Stimulated activated CD4-positive, alpha-beta T cell treated with anti-CD3 and anti-CD28 coated beads, Interleukin-1b, Interleukin-23, amount 100 ng/mL, for 24 hours (primary cell): Measurements from ENCODE around the gene SLC6A3.

Source experiments
- DNase-seq, 4 experiments: peaks; one replicate each; pipeline ENCODE4 v3.0.0-alpha.2; 2020; ENCODE audit warnings: low read depth in 4 of 4, low spot score in 1 of 4

The SLC6A3 gene

DNA sequence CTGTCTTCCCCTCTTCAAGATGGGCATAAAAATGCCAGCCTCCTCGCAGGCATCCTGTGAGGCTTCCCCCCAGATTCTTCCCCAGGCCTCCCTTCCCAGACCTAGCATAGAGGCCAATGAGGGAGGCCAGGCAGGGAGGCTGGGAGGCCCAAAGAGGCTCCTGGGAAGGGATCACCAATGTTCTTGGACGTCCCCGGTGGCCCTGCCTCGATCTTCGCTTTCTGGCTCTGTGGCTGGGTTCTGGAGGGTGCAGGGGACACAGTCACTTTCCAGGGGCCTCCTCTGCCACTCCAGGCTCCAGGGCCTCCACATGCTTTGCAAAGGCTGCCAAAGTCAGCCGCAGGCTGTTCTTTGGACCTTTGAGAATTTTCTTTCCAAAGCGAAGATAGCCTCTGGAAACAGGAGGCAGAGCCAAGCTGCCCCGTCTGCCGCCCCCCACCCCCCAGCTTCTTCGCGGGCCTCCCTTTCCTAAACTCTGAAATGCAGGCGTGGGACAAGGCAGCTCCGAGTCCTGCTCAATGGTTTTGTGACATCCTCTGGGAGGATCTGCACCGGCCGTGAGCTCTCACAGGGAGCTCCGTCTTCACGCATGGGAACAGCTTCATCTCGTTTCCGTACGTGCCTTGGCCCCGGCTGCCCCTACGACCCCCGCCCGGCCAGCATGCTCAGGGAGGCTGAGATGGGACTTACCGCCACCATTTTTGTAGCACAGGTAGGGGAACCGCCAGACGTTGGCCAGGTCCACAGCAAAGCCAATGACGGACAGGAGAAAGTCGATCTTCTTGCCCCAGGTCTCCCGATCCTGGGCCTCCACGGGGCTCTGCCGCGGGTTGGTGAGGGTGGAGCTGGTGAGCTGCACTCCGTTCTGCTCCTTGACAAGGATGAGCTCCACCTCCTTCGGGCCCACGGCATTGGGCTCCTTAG is 2.8 kb downstream of the SLC6A3 start:
- no peak for DNase-seq

DNA sequence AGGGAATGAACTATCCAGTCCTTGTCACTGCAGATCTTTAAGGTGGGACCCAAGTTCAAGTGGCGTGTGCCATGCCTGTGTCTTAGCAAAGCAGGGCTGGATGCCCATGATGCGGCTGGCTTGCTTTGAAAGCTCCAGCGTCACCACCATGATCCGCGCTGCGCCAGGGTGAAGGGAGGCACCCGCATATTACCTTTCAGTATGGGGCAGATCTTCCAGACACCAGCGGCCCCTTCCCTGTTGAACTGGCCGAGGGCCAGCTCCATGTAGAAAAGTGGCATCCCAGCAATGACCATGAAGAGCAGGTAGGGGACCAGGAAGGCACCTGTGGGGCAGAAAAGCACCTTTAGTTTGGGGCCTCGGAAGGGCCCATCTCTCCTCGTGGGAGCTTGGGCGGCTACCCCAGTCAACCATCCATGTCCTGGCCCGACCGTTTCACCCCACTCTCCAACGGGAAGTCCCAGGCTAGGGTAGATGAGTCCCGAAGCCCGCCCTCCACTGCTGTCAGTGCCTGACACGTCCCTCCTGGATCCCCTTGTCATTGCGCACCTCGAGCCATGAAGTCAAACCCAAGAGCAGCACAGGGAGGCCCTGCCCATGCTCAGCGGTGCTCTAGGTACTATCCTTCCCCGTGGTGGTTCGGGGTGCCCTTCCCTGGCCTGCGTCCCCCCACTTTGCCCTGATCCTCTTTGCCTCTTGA is 3.9 kb downstream of the SLC6A3 start:
- DNase-seq, result no peak

DNA sequence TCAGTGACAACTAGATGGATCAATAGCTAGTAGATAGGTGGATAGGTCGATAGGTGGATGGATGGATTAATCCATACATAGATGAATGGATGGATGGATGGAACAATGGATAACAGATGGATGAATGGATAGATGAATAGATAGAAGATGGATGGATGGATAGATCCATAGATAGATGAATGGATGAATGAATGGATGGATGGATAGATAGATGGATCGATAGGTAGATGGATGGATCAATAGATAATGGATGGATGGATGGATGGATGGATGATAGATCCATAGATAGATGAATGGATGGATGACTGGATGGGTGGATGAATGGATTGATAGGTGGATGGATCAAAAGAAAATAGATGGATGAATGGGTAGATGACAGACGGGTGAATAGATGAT is 5.1 kb downstream of the SLC6A3 start:
- DNase-seq, result no peak

DNA sequence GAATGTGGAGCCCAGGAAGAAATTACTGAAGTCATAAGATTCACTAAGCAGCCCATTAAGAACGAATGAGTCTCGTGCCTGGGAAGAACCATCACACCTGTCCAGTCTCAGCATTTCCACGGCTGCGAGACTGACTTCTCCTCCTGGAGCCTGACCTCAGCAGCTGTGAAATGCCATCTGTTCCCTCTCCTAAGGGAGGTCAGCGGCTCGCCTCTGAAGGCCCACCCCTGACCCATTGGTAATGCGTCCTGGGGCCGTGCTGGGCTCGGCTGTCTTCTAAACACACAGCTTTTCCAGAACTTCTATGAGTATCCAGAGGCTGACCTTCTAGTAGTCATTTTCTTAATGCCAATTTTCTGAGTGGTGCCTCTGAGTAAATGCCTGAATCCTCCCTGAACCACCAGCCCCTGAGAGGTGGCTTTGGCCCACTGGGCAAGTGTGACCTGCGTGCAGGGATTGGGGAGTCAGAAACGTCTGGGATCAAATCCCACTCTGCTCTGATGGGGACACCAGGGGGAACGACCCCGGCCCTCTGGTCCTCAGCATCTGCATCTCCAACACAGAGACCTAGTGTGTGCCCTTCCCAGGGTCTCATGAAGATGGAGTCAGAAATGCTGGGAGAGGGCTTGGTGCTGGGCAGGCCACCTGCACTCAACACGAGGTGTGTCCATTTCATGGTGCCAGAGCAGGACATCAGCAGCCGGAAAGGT is 5.7 kb downstream of the SLC6A3 start:
- DNase-seq, result no peak

DNA sequence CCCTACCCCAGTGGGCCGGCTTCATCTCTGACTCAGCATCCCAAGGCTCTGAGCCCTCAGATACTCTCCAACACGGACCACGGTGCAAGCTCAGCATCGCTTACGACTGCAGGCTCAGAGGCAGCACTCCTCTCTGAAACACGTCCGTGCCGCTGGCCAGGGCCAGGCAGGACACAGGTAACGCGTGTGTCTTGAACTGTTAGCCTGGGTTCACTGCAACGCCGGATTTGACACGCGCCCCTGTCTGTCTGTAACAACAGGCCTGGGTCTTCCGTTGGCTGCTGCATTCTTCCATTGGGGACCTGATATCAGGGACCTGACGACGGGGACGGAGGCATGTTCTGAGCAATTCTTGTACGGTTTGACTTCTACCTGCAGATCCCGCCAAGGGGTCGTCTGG is 6.4 kb downstream of the SLC6A3 start:
- DNase-seq, result no peak

DNA sequence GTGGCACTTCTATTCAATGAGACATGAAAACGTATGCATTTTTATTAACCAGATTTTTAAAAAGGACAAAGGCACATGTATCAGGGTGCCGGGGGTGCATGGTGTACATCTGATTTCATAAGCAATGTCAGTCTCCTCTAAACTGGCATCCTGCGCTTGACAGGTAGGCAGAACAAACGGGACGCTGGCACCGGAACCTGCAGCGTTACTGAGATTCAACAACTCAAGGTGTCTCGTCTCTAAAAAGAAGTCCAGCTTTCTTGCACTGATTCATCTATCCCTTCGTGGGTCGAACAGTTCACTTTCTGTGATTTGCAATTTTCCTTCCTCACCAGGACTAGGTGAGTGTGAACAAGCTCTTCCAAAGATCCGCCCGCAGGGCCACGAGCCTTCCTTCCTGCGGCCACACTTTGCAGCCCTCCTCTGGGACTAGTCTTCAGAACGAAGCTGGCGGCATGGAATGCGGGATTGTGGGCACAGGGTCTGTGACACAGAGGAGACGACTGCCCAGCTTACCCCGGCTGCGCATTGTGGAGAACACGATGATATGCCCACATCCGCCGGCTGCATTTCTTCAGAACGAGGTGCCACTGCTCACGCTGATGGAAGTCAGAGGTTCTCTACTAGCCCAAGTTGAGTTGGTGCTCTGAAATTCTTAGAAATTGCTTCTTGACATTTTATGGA is 7.2 kb downstream of the SLC6A3 start:
- no peak for DNase-seq

DNA sequence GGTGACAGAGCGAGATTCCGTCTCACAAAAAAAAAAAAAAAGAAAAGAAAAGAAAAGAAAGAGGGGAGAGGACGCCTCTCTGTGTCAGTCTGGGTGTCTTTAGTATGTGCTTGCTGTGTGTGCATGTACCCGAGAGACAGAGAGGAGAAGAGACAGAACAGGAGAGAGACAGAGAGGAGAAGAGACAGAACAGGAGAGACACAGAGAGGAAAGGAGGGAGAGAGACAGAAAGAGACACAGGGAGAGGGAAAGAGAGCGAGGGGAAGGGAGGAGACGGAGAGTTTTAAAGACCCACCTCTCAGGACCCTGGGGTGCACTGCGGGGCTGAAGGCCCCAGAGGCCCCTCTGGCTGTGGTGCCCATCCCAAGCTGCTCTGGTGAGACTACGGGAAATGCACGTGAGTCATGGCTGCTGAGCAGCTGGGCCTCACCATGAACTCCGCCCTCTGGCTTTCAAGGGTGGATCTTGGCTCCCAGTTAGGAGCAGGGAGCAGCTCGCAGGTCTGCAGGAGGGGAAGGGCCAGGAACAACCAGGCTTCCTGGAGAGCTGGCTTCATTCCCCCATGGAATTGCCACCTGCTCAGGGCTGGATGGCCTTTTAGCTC is 7.9 kb downstream of the SLC6A3 start:
- DNase-seq, result no peak

DNA sequence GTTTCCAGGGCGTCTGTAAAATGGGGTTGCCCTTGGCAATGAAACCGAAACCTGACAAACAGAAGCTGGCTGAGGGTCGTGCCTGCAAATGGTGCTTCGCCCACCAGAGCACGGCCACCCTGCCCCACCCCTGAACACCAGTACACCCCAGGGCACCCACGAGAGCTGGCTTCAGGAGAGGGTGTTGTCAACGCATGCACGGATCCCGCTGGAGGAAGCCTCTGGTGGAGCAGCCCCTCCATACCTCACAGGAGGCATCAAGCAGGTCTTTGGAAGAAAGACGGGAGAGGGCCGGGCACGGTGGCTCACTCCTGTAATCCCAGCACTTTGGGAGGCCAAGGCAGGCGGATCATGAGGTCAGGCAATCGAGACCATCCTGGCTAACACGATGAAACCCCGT is 8.6 kb downstream of the SLC6A3 start:
- no peak for DNase-seq

DNA sequence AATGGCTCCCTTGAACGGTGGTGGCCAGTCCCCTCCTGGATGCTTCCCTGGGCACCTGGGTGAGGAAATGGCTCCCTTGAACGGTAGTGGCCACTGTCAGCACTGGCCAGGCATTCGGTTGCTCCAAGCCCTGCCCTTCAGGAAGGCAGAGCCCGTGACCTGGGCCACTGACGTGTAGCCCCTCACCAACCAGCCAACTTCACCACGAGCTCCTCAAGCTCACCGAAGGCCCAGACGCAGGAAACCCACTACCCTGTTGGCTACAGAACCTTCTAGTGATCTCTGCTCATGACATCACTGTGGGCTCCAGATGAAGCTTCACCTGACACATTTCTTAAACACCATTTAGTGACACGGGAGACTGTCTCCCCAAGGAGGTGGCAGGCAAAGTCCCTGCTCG is 9.2 kb downstream of the SLC6A3 start:
- DNase-seq, result no peak

DNA sequence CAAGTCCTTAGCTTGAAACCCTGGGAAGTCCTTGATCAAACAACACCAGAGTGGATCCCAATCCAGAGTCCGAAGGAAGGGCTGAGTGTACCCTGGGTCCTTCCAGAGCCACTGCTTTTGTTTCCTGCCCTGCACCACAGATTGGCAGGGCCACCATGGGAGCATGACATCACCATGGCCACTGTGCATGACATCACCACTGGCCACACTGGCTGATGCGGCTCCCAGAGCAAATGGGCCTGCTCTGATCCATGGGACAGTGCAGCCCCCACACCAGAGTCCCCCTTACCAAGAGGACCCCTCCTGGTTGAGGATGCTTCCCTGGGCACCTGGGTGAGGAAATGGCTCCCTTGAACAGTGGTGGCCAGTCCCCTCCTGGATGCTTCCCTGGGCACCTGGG is 9.9 kb downstream of the SLC6A3 start:
- DNase-seq, result no peak

DNA sequence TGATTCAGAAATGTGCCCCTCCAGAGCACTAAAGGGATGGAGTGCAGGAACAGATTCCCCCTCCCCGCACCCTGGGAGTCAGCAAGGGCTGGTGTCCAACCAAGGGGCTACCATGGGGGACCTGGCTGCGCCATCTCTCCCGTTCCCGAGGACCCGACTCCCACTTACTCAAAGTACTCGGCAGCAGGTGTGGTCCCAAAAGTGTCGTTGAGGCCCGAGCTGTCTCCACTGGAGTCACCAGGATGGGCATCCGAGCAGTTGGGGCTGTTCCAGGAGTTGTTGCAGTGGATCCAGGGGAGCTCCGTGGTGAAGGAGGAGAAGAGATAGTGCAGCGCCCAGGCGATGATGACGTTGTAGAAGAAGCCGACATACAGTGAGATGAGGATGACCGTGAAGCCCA is 12.9 kb downstream of the SLC6A3 start:
- no peak for DNase-seq

DNA sequence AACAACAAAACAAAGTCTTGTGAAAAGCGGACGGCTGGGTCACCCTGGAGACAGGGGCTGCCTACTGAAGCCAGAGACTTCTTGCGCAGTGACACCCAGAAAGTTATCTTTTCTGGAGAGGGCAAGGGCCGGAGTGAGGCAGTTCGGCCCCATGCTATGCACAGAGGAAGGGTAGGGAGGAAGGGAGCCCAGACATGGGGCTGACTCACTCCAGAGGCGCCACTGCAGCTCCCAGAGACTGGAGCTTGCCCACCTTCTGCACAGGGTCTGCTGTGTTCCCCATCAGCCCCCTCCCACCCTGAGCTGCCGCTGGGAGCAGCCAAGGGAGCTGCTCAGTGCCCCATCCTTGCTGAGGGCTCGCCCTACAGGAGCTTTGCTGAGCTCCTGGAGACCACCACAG is 13.3 kb downstream of the SLC6A3 start:
- no peak for DNase-seq

DNA sequence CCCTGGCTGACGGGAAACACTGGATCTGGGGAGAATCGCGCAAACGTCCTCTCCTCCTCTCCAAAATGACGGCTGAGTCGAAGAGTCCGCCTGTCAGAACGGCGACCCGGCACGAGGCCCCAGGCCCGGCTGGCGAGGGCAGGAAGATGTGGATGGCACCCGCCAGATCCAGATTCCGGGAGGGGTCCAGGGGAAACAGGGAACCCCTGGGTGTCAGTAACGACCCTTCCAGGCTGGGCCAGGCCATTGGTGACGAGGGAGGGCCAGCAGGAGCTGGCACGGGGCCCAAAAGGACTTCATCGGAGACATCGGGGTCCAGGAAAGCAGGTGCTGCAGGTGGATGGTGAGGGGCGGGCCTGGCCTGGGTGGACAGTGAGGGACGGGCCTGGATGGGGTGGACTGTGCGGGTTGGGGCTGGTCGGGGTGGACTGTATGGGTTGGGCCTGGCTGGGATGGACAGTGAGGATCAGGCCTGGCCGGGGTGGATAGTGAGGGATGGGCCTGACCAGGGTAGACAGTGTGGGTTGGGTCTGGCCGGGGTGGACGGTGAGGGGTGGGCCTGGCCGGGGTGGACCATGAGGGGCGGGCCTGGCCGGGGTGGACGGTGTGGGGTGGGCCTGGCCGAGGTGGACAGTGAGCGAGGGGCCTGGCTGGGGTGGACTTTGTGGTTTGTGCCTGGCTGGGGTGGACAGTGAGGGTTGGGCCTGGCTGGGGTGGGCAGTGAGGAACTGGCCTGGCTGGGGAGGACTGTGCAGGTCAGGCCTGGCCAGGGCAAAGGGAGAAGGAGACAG is 14.0 kb downstream of the SLC6A3 start:
- DNase-seq, result no peak

DNA sequence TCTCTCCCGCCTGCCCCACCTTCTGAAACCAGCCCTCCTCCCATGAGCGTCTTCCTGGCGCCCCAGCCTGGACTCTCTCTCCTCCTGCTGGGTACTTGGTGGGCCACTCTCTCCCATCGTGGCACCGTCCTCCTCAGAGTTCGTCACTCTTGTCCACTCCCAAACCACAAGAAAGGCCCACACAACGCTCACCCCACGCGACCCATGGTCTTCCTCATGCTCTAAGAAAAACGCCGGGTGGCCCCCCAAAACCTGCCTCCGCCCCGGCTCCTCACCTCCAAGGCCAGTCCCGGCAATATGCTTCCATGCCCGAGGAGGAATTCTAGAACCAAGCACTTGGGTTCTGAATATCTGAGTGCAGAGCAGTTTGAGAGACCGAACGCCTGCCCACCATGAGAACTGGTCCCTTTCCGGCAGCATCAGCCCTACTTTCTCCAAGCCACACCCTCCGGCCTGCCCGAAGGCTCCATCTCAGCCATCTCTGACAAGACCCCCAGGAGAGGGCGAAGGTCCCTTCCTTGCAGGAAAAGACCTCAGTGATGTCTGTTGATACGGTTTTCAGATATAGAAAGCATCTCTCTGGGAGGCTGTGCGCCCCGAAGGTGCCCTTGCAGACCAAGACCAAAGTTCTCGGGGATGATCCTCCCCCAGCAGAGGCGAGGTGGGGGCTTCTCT is 15.0 kb downstream of the SLC6A3 start:
- DNase-seq, result no peak

DNA sequence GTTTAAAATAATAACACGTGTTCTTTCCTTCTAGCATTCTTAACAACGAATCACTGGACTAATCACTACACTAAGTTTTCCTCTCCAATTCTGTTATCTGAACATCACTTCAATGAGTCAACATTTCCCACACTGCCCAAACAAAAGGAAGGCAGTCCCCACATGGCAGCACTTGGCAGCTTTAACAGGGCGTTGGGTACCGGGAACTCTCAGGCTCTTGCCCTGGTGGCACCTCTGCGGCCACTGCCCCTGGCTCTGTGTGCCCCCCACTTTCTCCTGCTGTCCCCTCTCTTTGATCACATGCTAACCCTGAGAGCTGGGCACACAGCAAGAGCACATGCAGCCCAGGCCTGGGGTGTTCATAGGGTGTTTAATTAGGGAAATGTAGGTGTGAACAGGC is 15.7 kb downstream of the SLC6A3 start:
- DNase-seq, result no peak

DNA sequence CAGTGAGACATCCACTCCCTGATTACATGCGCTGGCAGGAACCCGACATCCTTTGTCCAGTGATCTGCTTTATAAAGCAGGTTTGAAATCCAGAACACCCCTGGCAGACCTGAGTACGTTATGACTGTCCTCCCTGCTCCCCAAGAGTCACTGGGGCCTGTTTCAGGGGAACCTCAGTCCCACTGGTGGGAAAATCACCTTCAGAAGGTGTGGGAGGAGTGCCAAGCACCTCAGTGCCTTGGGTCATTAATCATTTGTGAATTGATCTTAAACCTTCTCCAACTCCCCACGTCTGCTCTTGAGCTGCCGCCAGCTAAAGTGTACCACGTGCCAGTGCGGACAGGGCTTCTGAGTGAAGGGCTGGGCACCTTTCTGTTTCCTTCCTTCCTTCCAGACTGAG is 16.2 kb downstream of the SLC6A3 start:
- no peak for DNase-seq

DNA sequence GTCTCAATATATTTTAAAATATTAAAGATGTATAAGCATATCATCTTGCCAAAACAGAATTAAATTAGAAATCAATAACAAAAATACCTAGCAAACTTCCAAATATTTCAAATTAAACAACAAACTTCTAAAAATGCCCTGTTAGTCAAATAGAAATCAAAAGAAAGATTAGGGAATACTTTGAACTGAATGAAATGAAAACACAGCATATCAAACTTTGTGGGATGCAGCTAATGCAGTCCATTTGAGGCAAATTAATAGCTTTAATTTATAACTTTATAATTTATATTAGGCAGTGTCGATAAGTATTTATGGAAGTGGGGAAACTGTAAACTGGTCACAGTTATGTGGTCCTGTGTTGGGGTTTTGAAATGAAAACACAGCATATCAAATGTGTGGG is 17.1 kb downstream of the SLC6A3 start:
- DNase-seq, result no peak

DNA sequence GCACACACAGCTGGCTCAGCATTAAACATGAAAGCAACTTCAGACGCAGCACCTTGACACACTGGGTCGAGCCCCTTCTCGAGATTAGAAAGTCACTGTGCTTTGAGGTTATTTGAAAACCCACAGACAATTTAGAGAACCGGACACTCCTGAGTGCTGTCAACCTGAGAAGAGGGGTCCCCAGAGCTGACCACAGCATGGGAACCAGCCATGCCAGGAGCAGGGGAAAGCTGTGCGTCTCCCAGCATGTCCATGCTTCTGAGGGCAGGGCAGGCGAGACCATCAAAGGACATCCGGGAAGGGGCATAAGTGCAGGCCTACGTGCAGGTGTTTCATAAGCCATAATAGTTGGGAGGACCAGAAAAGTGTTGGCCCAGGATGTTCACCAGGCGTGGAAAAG is 20.5 kb downstream of the SLC6A3 start:
- no peak for DNase-seq

DNA sequence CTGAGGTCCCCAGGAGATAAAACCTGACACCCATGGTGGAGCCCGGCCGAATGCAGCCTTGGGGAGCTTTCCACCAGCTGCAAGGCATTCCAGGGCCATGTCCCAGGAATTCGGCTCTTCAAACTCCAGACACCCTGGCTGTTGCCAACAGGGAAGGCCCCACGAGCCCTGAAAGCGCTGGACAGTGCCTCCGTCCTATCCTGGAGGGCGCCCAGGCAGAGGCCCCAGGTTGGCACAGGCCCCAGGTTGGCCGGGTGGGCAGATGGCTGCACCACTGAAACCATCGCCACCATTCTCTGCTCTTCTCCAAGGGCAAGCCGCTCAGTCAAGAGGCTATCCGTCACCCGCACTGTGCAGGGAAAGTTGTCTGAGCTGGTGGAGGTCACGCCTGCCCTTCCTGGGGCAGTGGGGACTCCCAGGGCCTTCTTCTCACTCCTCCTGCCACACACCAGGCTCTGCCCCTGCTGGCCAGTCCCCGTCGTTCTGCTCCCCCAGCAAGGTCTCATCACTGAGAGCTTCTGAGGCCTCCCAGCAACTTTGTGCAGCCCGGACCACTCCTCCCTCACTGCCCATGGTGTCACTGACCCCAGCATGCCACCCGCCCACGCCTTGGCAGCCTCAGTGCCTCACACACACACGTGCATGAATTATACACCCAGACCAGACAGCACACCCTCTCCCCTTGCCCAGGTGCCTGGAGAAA is 21.2 kb downstream of the SLC6A3 start:
- DNase-seq, result no peak
